SJCRH30 (cell line): ENCODE results near the gene KCNJ10. TPM values are rescaled to one million over a fixed set of nuclear protein-coding genes. Genes with fewer than 3 reads are reported as not detected.

Source experiments
- DNase-seq, 2 experiments: peaks; one replicate each; pipeline ENCODE4 v3.0.0-alpha.2; 2015 to 2020
- H3K27ac ChIP-seq: fragments of 250-450 bp; sonication (Bioruptor Pico); 2 replicates; pipeline ENCODE4 v1.5.1; 2020; ENCODE audit warnings: mild to moderate bottlenecking, moderate library complexity
- H3K27me3 ChIP-seq: fragments of 250-450 bp; sonication (Bioruptor Pico); 2 replicates; pipeline ENCODE4 v1.5.1; 2020; ENCODE audit warnings: mild to moderate bottlenecking, moderate library complexity
- H3K36me3 ChIP-seq: fragments of 250-450 bp; sonication (Bioruptor Pico); 2 replicates; pipeline ENCODE4 v1.5.1; 2020; ENCODE audit warnings: mild to moderate bottlenecking, moderate library complexity
- H3K4me1 ChIP-seq: fragments of 250-450 bp; sonication (Bioruptor Pico); 2 replicates; pipeline ENCODE4 v1.5.1; 2020; ENCODE audit warnings: mild to moderate bottlenecking, moderate library complexity
- H3K4me3 ChIP-seq: fragments of 250-450 bp; sonication (Bioruptor Pico); 2 replicates; pipeline ENCODE4 v1.5.1; 2020; ENCODE audit warnings: mild to moderate bottlenecking, moderate library complexity
- H3K9me3 ChIP-seq: fragments of 250-450 bp; sonication (Bioruptor Pico); replicated peaks from 2 replicates; pipeline ENCODE4 v1.5.1; 2020; ENCODE audit warnings: mild to moderate bottlenecking, moderate library complexity
- total RNA-seq: library from RNA; depleted of rRNA; stranded (reverse); fragments of >200 nt; shearing (Covaris generic); gene quantifications from 2 replicates; pipeline ENCODE4 v1.2.3, GENCODE V29; 2014

The KCNJ10 gene
- total RNA-seq, 1 experiment from 2014 or later, result 0.14 TPM

- H3K4me3 ChIP-seq, result no peak overlapping the region
- H3K36me3 ChIP-seq, result no peaks in the 10 kb centered on the region
- H3K9me3 ChIP-seq, result no peaks in the 10 kb centered on the region
- H3K4me1 ChIP-seq, result no peaks in the 10 kb centered on the region
- no peaks in the 10 kb centered on the region for H3K27me3 ChIP-seq
- no peak overlapping the region for H3K27ac ChIP-seq
- no peak for DNase-seq
These were observed 24.3 kb upstream of the KCNJ10 start for GRCh38 chr1:160094291-160094625.

GRCh38 chr1:160093624-160094290 lies 23.8 kb upstream of the KCNJ10 start:
- Histone ChIP-seq H3K4me3 (no peak overlapping the region), H3K9me3 (no peaks in the 10 kb centered on the region), H3K27ac (no peak overlapping the region), H3K4me1 (no peaks in the 10 kb centered on the region), H3K36me3 (no peaks in the 10 kb centered on the region), H3K27me3 (no peaks in the 10 kb centered on the region)
- no peak for DNase-seq

GRCh38 chr1:160093069-160093395 lies 23.1 kb upstream of the KCNJ10 start:
- Histone ChIP-seq H3K4me3 (no peak overlapping the region), H3K36me3 (no peaks in the 10 kb centered on the region)

GRCh38 chr1:160092366-160093068 lies 22.6 kb upstream of the KCNJ10 start:
- no peaks in the 10 kb centered on the region for H3K36me3 ChIP-seq
- no peak overlapping the region for H3K27ac ChIP-seq
- no peak overlapping the region for H3K4me3 ChIP-seq
- H3K27me3 ChIP-seq, result no peaks in the 10 kb centered on the region
- H3K9me3 ChIP-seq, result no peaks in the 10 kb centered on the region
- no peak for DNase-seq
- no peaks in the 10 kb centered on the region for H3K4me1 ChIP-seq

More at GRCh38 chr1:160093069-160093395, 23.1 kb upstream of the KCNJ10 start:
- no peaks in the 10 kb centered on the region for H3K27me3 ChIP-seq
- DNase-seq, result no peak
- no peak overlapping the region for H3K27ac ChIP-seq
- no peaks in the 10 kb centered on the region for H3K9me3 ChIP-seq
- no peaks in the 10 kb centered on the region for H3K4me1 ChIP-seq

- Histone ChIP-seq H3K27me3 (no peaks in the 10 kb centered on the region), H3K4me1 (no peaks in the 10 kb centered on the region), H3K27ac (no peak overlapping the region), H3K36me3 (no peaks in the 10 kb centered on the region), H3K9me3 (no peaks in the 10 kb centered on the region), H3K4me3 (no peak overlapping the region)
- DNase-seq, result no peak
These were observed 21.8 kb upstream of the KCNJ10 start for GRCh38 chr1:160091666-160092223.

- Histone ChIP-seq H3K4me1 (no peaks in the 10 kb centered on the region), H3K36me3 (no peaks in the 10 kb centered on the region), H3K4me3 (no peak overlapping the region), H3K27ac (no peak overlapping the region), H3K9me3 (no peaks in the 10 kb centered on the region), H3K27me3 (peaks cover 4% of the 10 kb centered on the region; the same call in 1 of the 2 replicates)
- DNase-seq, result no peak
These were observed 20.8 kb upstream of the KCNJ10 start for GRCh38 chr1:160090760-160091159.

- H3K27me3 ChIP-seq, result peaks cover 4% of the 10 kb centered on the region; the same call in 1 of the 2 replicates
- H3K4me1 ChIP-seq, result no peaks in the 10 kb centered on the region
- no peak for DNase-seq
- H3K27ac ChIP-seq, result no peak overlapping the region
- H3K9me3 ChIP-seq, result no peaks in the 10 kb centered on the region
- H3K4me3 ChIP-seq, result no peak overlapping the region
- no peaks in the 10 kb centered on the region for H3K36me3 ChIP-seq
These were observed 19.9 kb upstream of the KCNJ10 start for GRCh38 chr1:160089883-160090282.

GRCh38 chr1:160087118-160087662 lies 17.2 kb upstream of the KCNJ10 start:
- H3K4me1 ChIP-seq, result no peaks in the 10 kb centered on the region
- no peak overlapping the region for H3K4me3 ChIP-seq
- no peak for DNase-seq
- no peak overlapping the region for H3K27ac ChIP-seq
- peaks cover 4% of the 10 kb centered on the region; the same call in 1 of the 2 replicates for H3K27me3 ChIP-seq
- no peaks in the 10 kb centered on the region for H3K9me3 ChIP-seq
- H3K36me3 ChIP-seq, result no peaks in the 10 kb centered on the region

GRCh38 chr1:160086456-160086892 lies 16.5 kb upstream of the KCNJ10 start:
- H3K27me3 ChIP-seq, result peaks cover 4% of the 10 kb centered on the region; the same call in 1 of the 2 replicates
- H3K27ac ChIP-seq, result no peak overlapping the region
- no peaks in the 10 kb centered on the region for H3K9me3 ChIP-seq
- no peak for DNase-seq
- H3K4me1 ChIP-seq, result no peaks in the 10 kb centered on the region
- H3K36me3 ChIP-seq, result no peaks in the 10 kb centered on the region
- no peak overlapping the region for H3K4me3 ChIP-seq

GRCh38 chr1:160085686-160086455 lies 15.9 kb upstream of the KCNJ10 start:
- H3K9me3 ChIP-seq, result no peaks in the 10 kb centered on the region
- peaks cover 4% of the 10 kb centered on the region; the same call in 1 of the 2 replicates for H3K27me3 ChIP-seq
- DNase-seq, result peak; percentile 78 to 88
- H3K4me3 ChIP-seq, result no peak overlapping the region
- no peaks in the 10 kb centered on the region for H3K36me3 ChIP-seq
- no peaks in the 10 kb centered on the region for H3K4me1 ChIP-seq
- H3K27ac ChIP-seq, result no peak overlapping the region

- H3K27ac ChIP-seq, result no peak overlapping the region
- H3K27me3 ChIP-seq, result peaks cover 4% of the 10 kb centered on the region; the same call in 1 of the 2 replicates
- no peaks in the 10 kb centered on the region; the same call in 1 of the 2 replicates for H3K4me1 ChIP-seq
- no peaks in the 10 kb centered on the region for H3K9me3 ChIP-seq
- no peak overlapping the region for H3K4me3 ChIP-seq
- DNase-seq, result no peak
- no peaks in the 10 kb centered on the region for H3K36me3 ChIP-seq
These were observed 14.9 kb upstream of the KCNJ10 start for GRCh38 chr1:160084771-160085321.

- DNase-seq, result no peak
- no peaks in the 10 kb centered on the region for H3K9me3 ChIP-seq
These were observed 14.2 kb upstream of the KCNJ10 start for GRCh38 chr1:160083968-160084770.

GRCh38 chr1:160082926-160083325 lies 13.0 kb upstream of the KCNJ10 start:
- no peaks in the 10 kb centered on the region for H3K36me3 ChIP-seq
- no peaks in the 10 kb centered on the region; the same call in 1 of the 2 replicates for H3K4me1 ChIP-seq
- H3K4me3 ChIP-seq, result no peak overlapping the region
- H3K27ac ChIP-seq, result no peak overlapping the region
- no peaks in the 10 kb centered on the region for H3K9me3 ChIP-seq
- no peak for DNase-seq
- peaks cover 4% of the 10 kb centered on the region; the same call in 1 of the 2 replicates for H3K27me3 ChIP-seq

More at GRCh38 chr1:160083968-160084770, 14.2 kb upstream of the KCNJ10 start:
- H3K4me1 ChIP-seq, result no peaks in the 10 kb centered on the region; the same call in 1 of the 2 replicates
- H3K27me3 ChIP-seq, result peaks cover 4% of the 10 kb centered on the region; the same call in 1 of the 2 replicates
- no peak overlapping the region for H3K4me3 ChIP-seq
- H3K27ac ChIP-seq, result no peak overlapping the region
- H3K36me3 ChIP-seq, result no peaks in the 10 kb centered on the region
